OCI-LY7 (cell line): ENCODE data around the gene TCEA3. TPM values are rescaled to one million over a fixed set of nuclear protein-coding genes. Genes with fewer than 3 reads are reported as not detected.

Experiments
- BruUV-seq: library from RNA; stranded (reverse); fragments of 400-500 nt; replicated peaks from 2 replicates; lab custom pipeline; 2021; lab: Mats Ljungman, UMichigan
- CTCF ChIA-PET: fragments of 300-600 bp; sonication (Branson Sonifier 250); formaldehyde crosslinking; loops from one replicate; lab custom pipeline; 2022; ENCODE audit warnings: antibody characterized with exemption; ENCODE audit not compliant: unreplicated experiment; lab: Charles Lee
- POLR2A ChIA-PET: fragments of 300-600 bp; sonication (Branson Sonifier 250); formaldehyde crosslinking; loops from one replicate; lab custom pipeline; 2022; ENCODE audit warnings: antibody characterized with exemption; lab: Charles Lee
- DNase-seq: peaks from one replicate; pipeline ENCODE4 v3.0.0-alpha.2; 2015; ENCODE audit warnings: low spot score
- H2AFZ ChIP-seq: fragments of 200-600 bp; sonication (generic), shearing (Covaris generic); 2 replicates; pipeline ENCODE4 v1.6.1; 2014; ENCODE audit warnings: mild to moderate bottlenecking, antibody characterized with exemption, low read length, moderate library complexity
- H3K27ac ChIP-seq: fragments of 200-600 bp; sonication (generic); 2 replicates; pipeline ENCODE4 v1.5.1; 2014; ENCODE audit warnings: mixed run types, low read depth, mild to moderate bottlenecking, moderate library complexity, low read length, inconsistent platforms; ENCODE audit not compliant: poor library complexity, severe bottlenecking
- H3K36me3 ChIP-seq: fragments of 200-600 bp; sonication (generic); 2 replicates; pipeline ENCODE4 v1.6.1; 2014; ENCODE audit warnings: mild to moderate bottlenecking, antibody characterized with exemption, low read length, moderate library complexity, mixed read lengths; ENCODE audit not compliant: insufficient read depth
- H3K4me1 ChIP-seq: fragments of 200-600 bp; sonication (generic); 2 replicates; pipeline ENCODE4 v1.5.1; 2014; ENCODE audit warnings: mild to moderate bottlenecking, low read length; ENCODE audit not compliant: insufficient read depth, poor library complexity, severe bottlenecking
- H3K4me2 ChIP-seq: fragments of 200-600 bp; sonication (generic); 2 replicates; pipeline ENCODE4 v1.6.1; 2014; ENCODE audit warnings: mild to moderate bottlenecking, low read length
- H3K4me3 ChIP-seq: fragments of 200-600 bp; sonication (generic); 2 replicates; pipeline ENCODE4 v1.5.1; 2014; ENCODE audit warnings: mild to moderate bottlenecking, low read depth, low read length; ENCODE audit not compliant: poor library complexity, severe bottlenecking
- H3K79me2 ChIP-seq: fragments of 200-600 bp; sonication (generic); 2 replicates; pipeline ENCODE4 v1.6.1; 2016; ENCODE audit warnings: low read depth, mild to moderate bottlenecking, low read length, moderate library complexity, mixed read lengths; ENCODE audit not compliant: insufficient read depth
- H3K9me2 ChIP-seq: fragments of 200-600 bp; sonication (generic); 2 replicates; pipeline ENCODE4 v1.6.1; 2016; ENCODE audit warnings: mild to moderate bottlenecking, low read length, mixed read lengths; ENCODE audit not compliant: insufficient read depth
- H3K9me3 ChIP-seq: fragments of 200-600 bp; sonication (generic); 2 replicates; pipeline ENCODE4 v1.6.1; 2014; ENCODE audit warnings: mild to moderate bottlenecking, mixed run types, low read length, mixed read lengths
- H4K20me1 ChIP-seq: fragments of 200-600 bp; sonication (generic); 2 replicates; pipeline ENCODE4 v1.6.1; 2014; ENCODE audit warnings: mild to moderate bottlenecking, antibody characterized with exemption, low read length, moderate library complexity, mixed read lengths; ENCODE audit not compliant: insufficient read depth
- CTCF ChIP-seq: fragments of 200-600 bp; sonication (generic); conservative IDR thresholded peaks from 2 replicates; pipeline ENCODE4 v1.5.1; 2014; ENCODE audit warnings: mild to moderate bottlenecking, antibody characterized with exemption, low read length, moderate library complexity, mixed read lengths
- EZH2phosphoT487 ChIP-seq: fragments of 200-600 bp; sonication (generic); IDR thresholded peaks from 2 replicates; pipeline ENCODE4 v1.6.1; 2018; ENCODE audit warnings: low read depth, borderline replicate concordance, mild to moderate bottlenecking, mixed run types, antibody characterized with exemption, low read length, moderate library complexity, mixed read lengths
- intact Hi-C: fragments of 100-400 bp; cut with micrococcal nuclease; formaldehyde crosslinking; loops from one replicate; pipeline ENCODE4 v1.10.0; 2022; ENCODE audit not compliant: unreplicated experiment
- total RNA-seq, 2 experiments: library from RNA; depleted of rRNA in 1 of 2; stranded (reverse); fragments of >200 nt in 1 of 2; shearing (Covaris generic) in 1 of 2; gene quantifications; 2 replicates each; pipeline ENCODE4 v1.2.3, GENCODE V29; 2014 to 2022

TCEA3 gene
- total RNA-seq, 2 experiments from 2014 or later: not detected

GRCh38 chr1:23421753-23422240 lies 2.8 kb downstream of the TCEA3 start:
- ChIA-PET POLR2A (interaction anchor here (0.6 kb wide), 2 partner anchors 104 to 270 kb away, joined by 3 to 4 read pairs; partner anchors contain the start of gene RPL11), CTCF (no interaction called here)
- no peak overlapping the region for H2AFZ ChIP-seq
- no peaks in the 10 kb centered on the region for H3K4me1 ChIP-seq
- no peak for DNase-seq
- no peak overlapping the region for H3K4me3 ChIP-seq
- intact Hi-C loops: no loop called here
- no peaks in the 10 kb centered on the region for H3K36me3 ChIP-seq
- H4K20me1 ChIP-seq: no peaks in the 10 kb centered on the region
- H3K9me3 ChIP-seq: no peaks in the 10 kb centered on the region
- no peak overlapping the region for H3K4me2 ChIP-seq
- TF ChIP-seq CTCF (0 out of 2 replicates have a peak, but pooled peaks have one; percentile 23), EZH2phosphoT487 (no peak)
- BruUV-seq: no TSS peak
- H3K27ac ChIP-seq: no peak overlapping the region
- H3K9me2 ChIP-seq: no peaks in the 10 kb centered on the region
- H3K79me2 ChIP-seq: no peaks in the 10 kb centered on the region

GRCh38 chr1:23421343-23421742 lies 3.2 kb downstream of the TCEA3 start:
- H2AFZ ChIP-seq: no peak overlapping the region
- H3K36me3 ChIP-seq: no peaks in the 10 kb centered on the region
- H3K27ac ChIP-seq: no peak overlapping the region
- H4K20me1 ChIP-seq: no peaks in the 10 kb centered on the region
- no TSS peak for BruUV-seq
- DNase-seq: no peak
- H3K9me3 ChIP-seq: no peaks in the 10 kb centered on the region
- TF ChIP-seq EZH2phosphoT487: no peak
- no peak for TF ChIP-seq CTCF
- no peaks in the 10 kb centered on the region for H3K79me2 ChIP-seq
- ChIA-PET POLR2A (interaction anchor here (0.6 kb wide), 1 partner anchor 104 kb away, joined by 4 read pairs; no protein-coding TSS in a partner anchor), CTCF (no interaction called here)
- intact Hi-C loops: no loop called here
- H3K4me3 ChIP-seq: no peak overlapping the region
- H3K4me2 ChIP-seq: no peak overlapping the region
- no peaks in the 10 kb centered on the region for H3K9me2 ChIP-seq
- no peaks in the 10 kb centered on the region for H3K4me1 ChIP-seq

GRCh38 chr1:23420778-23421177 lies 3.8 kb downstream of the TCEA3 start:
- H3K27ac ChIP-seq: no peak overlapping the region
- DNase-seq: no peak
- no peaks in the 10 kb centered on the region for H3K4me1 ChIP-seq
- H2AFZ ChIP-seq: no peak overlapping the region
- no peaks in the 10 kb centered on the region for H4K20me1 ChIP-seq
- no peaks in the 10 kb centered on the region for H3K9me3 ChIP-seq
- no TSS peak for BruUV-seq
- no peak overlapping the region for H3K4me2 ChIP-seq
- H3K79me2 ChIP-seq: no peaks in the 10 kb centered on the region
- H3K36me3 ChIP-seq: no peaks in the 10 kb centered on the region
- H3K9me2 ChIP-seq: no peaks in the 10 kb centered on the region
- TF ChIP-seq CTCF (no peak), EZH2phosphoT487 (no peak)
- ChIA-PET POLR2A (no interaction called here), CTCF (no interaction called here)
- H3K4me3 ChIP-seq: no peak overlapping the region
- intact Hi-C loops: no loop called here
